HFFc6 (cell line): ENCODE data around the gene DNAH2. TPM values are rescaled to one million over a fixed set of nuclear protein-coding genes. Genes with fewer than 3 reads are reported as not detected.

ENCODE experiments used
- DNase-seq: peaks from one replicate; pipeline ENCODE4 v3.0.0-alpha.2; 2018
- H3K27ac Mint-ChIP-seq: 2 replicates; pipeline ENCODE4 v1.8.0; 2020; ENCODE audit warnings: mild to moderate bottlenecking, mixed read lengths
- H3K27me3 Mint-ChIP-seq: 2 replicates; pipeline ENCODE4 v1.8.0; 2021; ENCODE audit warnings: mild to moderate bottlenecking, moderate library complexity, mixed read lengths; ENCODE audit not compliant: insufficient read depth
- H3K36me3 Mint-ChIP-seq: 2 replicates; pipeline ENCODE4 v1.8.0; 2021; ENCODE audit warnings: low read depth, mixed read lengths
- H3K4me1 Mint-ChIP-seq: 2 replicates; pipeline ENCODE4 v1.8.0; 2020; ENCODE audit warnings: low read depth, mixed read lengths
- H3K4me3 Mint-ChIP-seq: 2 replicates; pipeline ENCODE4 v1.8.0; 2020; ENCODE audit warnings: mild to moderate bottlenecking, moderate library complexity, mixed read lengths
- H3K9me3 Mint-ChIP-seq: 2 replicates; pipeline ENCODE4 v1.8.0; 2020; ENCODE audit warnings: mild to moderate bottlenecking, mixed read lengths
- CTCF ChIP-seq: fragments of 200-600 bp; sonication (generic); IDR thresholded peaks from 2 replicates; pipeline ENCODE4 v1.5.0; 2021; ENCODE audit warnings: antibody characterized with exemption, mild to moderate bottlenecking
- total RNA-seq, 6 experiments: library from RNA; stranded (reverse); fragmentation: NEBNext Ultra II Directional; extraction: Animal tissue kit (Norgen Biotek cat#: 25700); gene quantifications; 2 replicates in 1 of 6; 3 replicates in 5 of 6; pipeline ENCODE4 v1.2.3, GENCODE V29; 2021

The DNAH2 gene
- total RNA-seq, 6 experiments from 2014 or later, result not detected

GRCh38 chr17:7677388-7678067 is 40.0 kb upstream of the DNAH2 start:
- peaks cover 2% of the 10 kb centered on the region; the same call in 1 of the 2 replicates for H3K27me3 Mint-ChIP-seq

GRCh38 chr17:7684851-7685532 is 32.6 kb upstream of the DNAH2 start:
- Mint-ChIP-seq H3K4me3 (peak overlapping the region; percentile 93), H3K9me3 (no peaks in the 10 kb centered on the region), H3K36me3 (peaks cover 14% of the 10 kb centered on the region), H3K4me1 (peaks cover 27% of the 10 kb centered on the region), H3K27me3 (no peaks in the 10 kb centered on the region; the same call in none of the 2 replicates), H3K27ac (peak overlapping the region; percentile 98)
- no peak for TF ChIP-seq CTCF
- DNase-seq, result no peak

More at GRCh38 chr17:7677388-7678067, 40.0 kb upstream of the DNAH2 start:
- TF ChIP-seq CTCF, result no peak
- H3K4me3 Mint-ChIP-seq, result no peak overlapping the region
- H3K4me1 Mint-ChIP-seq, result peaks cover 13% of the 10 kb centered on the region
- H3K9me3 Mint-ChIP-seq, result peaks cover 11% of the 10 kb centered on the region; the same call in 1 of the 2 replicates
- no peak for DNase-seq
- no peak overlapping the region for H3K27ac Mint-ChIP-seq
- H3K36me3 Mint-ChIP-seq, result peaks cover 23% of the 10 kb centered on the region

GRCh38 chr17:7685533-7686221 is 31.9 kb upstream of the DNAH2 start:
- TF ChIP-seq CTCF, result no peak
- H3K27ac Mint-ChIP-seq, result peak overlapping the region; percentile 98

GRCh38 chr17:7686222-7687071 is 31.1 kb upstream of the DNAH2 start:
- DNase-seq, result peak; percentile 77
- H3K27ac Mint-ChIP-seq, result peak overlapping the region; percentile 98
- no peak for TF ChIP-seq CTCF
- no peaks in the 10 kb centered on the region; the same call in none of the 2 replicates for H3K27me3 Mint-ChIP-seq
- peaks cover 14% of the 10 kb centered on the region for H3K36me3 Mint-ChIP-seq
- H3K4me3 Mint-ChIP-seq, result peak overlapping the region; percentile 93
- H3K9me3 Mint-ChIP-seq, result no peaks in the 10 kb centered on the region
- peaks cover 31% of the 10 kb centered on the region for H3K4me1 Mint-ChIP-seq

More at GRCh38 chr17:7685533-7686221, 31.9 kb upstream of the DNAH2 start:
- Mint-ChIP-seq H3K27me3 (no peaks in the 10 kb centered on the region; the same call in none of the 2 replicates), H3K36me3 (peaks cover 14% of the 10 kb centered on the region), H3K4me1 (peaks cover 31% of the 10 kb centered on the region), H3K4me3 (peak overlapping the region; percentile 93), H3K9me3 (no peaks in the 10 kb centered on the region)
- peak; percentile 92 for DNase-seq
